Type B pancreatic cell (in vitro differentiated cells): ENCODE results near the gene MYO1C. TPM values are rescaled to one million over a fixed set of nuclear protein-coding genes. Genes with fewer than 3 reads are reported as not detected.

Experiments used
- DNase-seq: peaks from one replicate; pipeline ENCODE4 v3.0.0; 2021; ENCODE audit warnings: mixed read lengths; ENCODE audit not compliant: unreplicated experiment; ENCODE audit errors: extremely low spot score
- H3K27ac Mint-ChIP-seq: 2 replicates; pipeline ENCODE4 v1.8.0; 2021; ENCODE audit warnings: mild to moderate bottlenecking, mixed read lengths
- H3K27me3 Mint-ChIP-seq: 2 replicates; pipeline ENCODE4 v1.8.0; 2021; ENCODE audit warnings: mixed read lengths
- H3K36me3 Mint-ChIP-seq: 2 replicates; pipeline ENCODE4 v1.8.0; 2021; ENCODE audit warnings: mixed read lengths
- H3K4me1 Mint-ChIP-seq: one replicate; pipeline ENCODE4 v1.8.0; 2021; ENCODE audit warnings: mixed read lengths; ENCODE audit not compliant: unreplicated experiment
- H3K4me3 Mint-ChIP-seq: 2 replicates; pipeline ENCODE4 v1.8.0; 2021; ENCODE audit warnings: mild to moderate bottlenecking, mixed read lengths
- H3K9me3 Mint-ChIP-seq: 2 replicates; pipeline ENCODE4 v1.8.0; 2021; ENCODE audit warnings: mixed read lengths
- total RNA-seq: library from RNA; stranded (reverse); gene quantifications from 2 replicates; pipeline ENCODE4 v1.2.1, GENCODE V29; 2021; ENCODE audit warnings: low replicate concordance
- TF ChIP-seq, protein P1 (sequence below): fragments of 200-600 bp; sonication (generic); conservative IDR thresholded peaks from 2 replicates; pipeline ENCODE4 v1.5.0; 2021; ENCODE audit warnings: antibody characterized with exemption, mild to moderate bottlenecking

Gene MYO1C
- total RNA-seq, 1 donor from 2014 or later = 73.6 TPM

DNA sequence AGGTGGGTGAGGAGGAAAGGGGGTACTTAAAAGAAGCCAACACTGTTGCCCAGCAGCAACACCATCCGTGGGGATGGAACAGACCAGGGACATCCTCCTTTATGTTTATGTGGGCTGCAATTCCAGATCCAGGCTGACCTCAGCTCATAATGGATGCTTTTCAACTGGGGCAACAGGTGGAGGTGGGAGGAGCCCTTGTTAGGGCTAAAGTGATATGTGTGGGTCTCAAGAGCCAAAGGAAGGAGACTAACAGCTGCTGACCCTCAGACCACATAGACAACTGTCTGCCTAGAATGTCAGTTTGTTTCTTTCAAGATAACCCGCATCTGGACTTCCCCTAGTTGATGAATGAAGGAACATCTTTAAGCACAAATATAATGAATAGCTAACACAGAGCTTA is 25.9 kb upstream of the MYO1C start:
- H3K4me3 Mint-ChIP-seq = peak overlapping the region; percentile 83
- TF ChIP-seq, protein P1, sequence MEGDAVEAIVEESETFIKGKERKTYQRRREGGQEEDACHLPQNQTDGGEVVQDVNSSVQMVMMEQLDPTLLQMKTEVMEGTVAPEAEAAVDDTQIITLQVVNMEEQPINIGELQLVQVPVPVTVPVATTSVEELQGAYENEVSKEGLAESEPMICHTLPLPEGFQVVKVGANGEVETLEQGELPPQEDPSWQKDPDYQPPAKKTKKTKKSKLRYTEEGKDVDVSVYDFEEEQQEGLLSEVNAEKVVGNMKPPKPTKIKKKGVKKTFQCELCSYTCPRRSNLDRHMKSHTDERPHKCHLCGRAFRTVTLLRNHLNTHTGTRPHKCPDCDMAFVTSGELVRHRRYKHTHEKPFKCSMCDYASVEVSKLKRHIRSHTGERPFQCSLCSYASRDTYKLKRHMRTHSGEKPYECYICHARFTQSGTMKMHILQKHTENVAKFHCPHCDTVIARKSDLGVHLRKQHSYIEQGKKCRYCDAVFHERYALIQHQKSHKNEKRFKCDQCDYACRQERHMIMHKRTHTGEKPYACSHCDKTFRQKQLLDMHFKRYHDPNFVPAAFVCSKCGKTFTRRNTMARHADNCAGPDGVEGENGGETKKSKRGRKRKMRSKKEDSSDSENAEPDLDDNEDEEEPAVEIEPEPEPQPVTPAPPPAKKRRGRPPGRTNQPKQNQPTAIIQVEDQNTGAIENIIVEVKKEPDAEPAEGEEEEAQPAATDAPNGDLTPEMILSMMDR = no peak
- no peak for DNase-seq
- H3K27me3 Mint-ChIP-seq = no peaks in the 10 kb centered on the region
- H3K4me1 Mint-ChIP-seq = peaks cover 8% of the 10 kb centered on the region
- no peaks in the 10 kb centered on the region for H3K36me3 Mint-ChIP-seq
- H3K9me3 Mint-ChIP-seq = no peaks in the 10 kb centered on the region
- peak overlapping the region; percentile 75 for H3K27ac Mint-ChIP-seq

DNA sequence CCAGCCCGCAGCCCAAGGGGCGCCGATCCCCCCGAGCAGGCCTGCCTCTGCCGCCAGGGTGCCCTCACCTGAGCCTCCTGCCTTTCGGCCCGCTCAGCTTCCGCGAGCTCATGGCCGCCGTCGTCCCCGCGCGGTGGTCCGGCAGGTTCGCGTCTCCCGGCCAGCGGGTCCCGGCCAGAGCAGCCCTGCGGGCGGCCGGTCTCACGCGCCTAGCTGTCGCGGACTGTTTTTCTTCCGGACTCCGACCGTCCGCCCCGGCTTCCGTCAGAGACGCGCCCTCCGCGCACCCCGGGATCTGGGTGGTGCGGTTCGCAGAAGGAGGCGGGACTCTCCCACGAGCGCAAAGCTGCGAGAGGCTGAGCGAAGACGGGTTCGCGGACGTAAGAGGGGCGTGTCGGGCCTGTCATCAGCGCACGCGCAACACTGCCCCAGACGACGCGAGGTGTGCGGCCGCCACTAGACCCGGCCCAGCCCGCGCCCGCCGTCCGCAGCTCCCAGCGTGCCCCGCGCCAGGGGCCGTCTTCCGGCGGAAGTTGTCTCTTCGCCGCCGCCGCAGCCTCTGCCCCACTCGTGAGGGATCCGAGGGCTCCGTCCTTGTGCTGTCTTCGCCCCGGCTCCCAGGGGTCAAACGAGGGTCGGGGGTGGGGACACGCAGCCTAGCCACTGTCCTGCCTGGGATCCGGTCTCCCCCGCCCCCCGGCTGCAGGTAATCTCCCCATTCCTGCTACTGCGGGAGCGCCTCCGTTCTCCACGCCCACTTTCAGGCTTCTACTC is 24.1 kb upstream of the MYO1C start, which contains the start of gene INPP5K:
Gene INPP5K (minus strand): TSS at position 225 of the 774 bp plus-strand sequence. CDS start 113 bp downstream, at position 112.
- TF ChIP-seq, protein P1 = no peak
- Mint-ChIP-seq H3K4me1 (peaks cover 8% of the 10 kb centered on the region), H3K27me3 (no peaks in the 10 kb centered on the region), H3K4me3 (peak within 1 kb of the TSS; percentile 96), H3K27ac (peak within 1 kb of the TSS; percentile 98), H3K36me3 (no peaks in the 10 kb centered on the region), H3K9me3 (no peaks in the 10 kb centered on the region)
- DNase-seq = peak; percentile 97

DNA sequence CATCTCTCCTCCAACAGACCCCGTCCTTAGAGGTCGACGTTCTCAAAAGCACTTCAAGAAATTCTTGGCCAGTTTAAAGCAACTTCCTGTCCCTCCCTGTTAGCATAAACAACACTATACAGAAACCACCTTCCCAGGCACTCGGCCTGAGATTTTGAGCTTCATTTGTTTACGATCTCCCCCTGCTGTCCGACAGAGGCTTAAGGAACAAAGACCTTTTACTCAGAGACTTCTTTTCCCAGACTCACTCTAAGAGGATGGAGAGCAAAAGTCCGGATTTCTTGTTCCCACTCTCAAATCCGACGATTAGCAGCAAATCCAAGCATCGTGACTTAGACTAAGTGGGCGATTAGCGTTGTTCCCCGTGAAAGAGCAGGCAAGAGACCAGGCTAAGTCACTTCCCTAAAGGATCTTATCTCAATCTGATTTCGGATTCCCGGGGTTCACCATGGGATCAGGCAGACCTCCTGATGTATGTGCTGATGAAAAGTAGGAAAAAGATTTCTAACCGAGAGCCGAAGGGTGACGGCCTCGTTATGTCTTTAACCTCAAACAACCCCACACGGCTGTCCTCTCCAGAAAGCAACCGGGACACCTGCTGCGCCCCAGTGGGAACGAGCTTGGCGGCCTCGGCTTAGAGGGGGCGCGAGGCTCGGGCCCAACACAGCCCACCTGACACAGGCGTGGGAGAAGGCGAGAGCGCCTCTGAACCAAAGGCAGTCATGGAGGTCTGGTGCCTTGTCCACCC is 23.3 kb upstream of the MYO1C start:
- no peak for DNase-seq
- H3K27ac Mint-ChIP-seq = peak overlapping the region; percentile 98
- H3K4me1 Mint-ChIP-seq = peaks cover 8% of the 10 kb centered on the region
- H3K4me3 Mint-ChIP-seq = peak overlapping the region; percentile 96
- no peaks in the 10 kb centered on the region for H3K27me3 Mint-ChIP-seq
- H3K36me3 Mint-ChIP-seq = no peaks in the 10 kb centered on the region
- no peaks in the 10 kb centered on the region for H3K9me3 Mint-ChIP-seq
- TF ChIP-seq, protein P1 = peak; percentile 73

DNA sequence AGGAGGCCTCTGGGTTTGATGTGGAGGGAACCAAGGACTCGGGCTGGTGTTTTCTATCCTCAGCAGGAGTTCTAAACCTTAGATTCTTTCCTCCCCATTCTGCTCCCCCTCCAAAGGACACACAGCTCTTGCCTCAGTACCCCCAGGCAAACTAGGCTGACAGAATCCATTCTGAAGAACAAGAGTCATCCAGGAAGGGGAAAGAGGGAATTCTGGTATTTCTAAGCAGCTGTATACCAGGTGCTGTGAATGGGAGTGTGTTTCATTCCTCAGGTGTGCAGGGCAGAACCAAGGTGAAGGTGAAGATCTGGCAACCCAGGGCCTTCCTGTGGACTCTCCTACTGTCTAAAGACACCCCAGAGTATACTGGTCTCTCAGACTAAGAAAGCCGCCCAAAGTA is 19.9 kb upstream of the MYO1C start:
- H3K4me3 Mint-ChIP-seq = no peak overlapping the region
- H3K9me3 Mint-ChIP-seq = no peaks in the 10 kb centered on the region
- no peaks in the 10 kb centered on the region for H3K27me3 Mint-ChIP-seq
- no peak overlapping the region for H3K27ac Mint-ChIP-seq
- H3K36me3 Mint-ChIP-seq = peaks cover 4% of the 10 kb centered on the region
- no peak for DNase-seq
- H3K4me1 Mint-ChIP-seq = peaks cover 16% of the 10 kb centered on the region
- TF ChIP-seq, protein P1 = no peak

DNA sequence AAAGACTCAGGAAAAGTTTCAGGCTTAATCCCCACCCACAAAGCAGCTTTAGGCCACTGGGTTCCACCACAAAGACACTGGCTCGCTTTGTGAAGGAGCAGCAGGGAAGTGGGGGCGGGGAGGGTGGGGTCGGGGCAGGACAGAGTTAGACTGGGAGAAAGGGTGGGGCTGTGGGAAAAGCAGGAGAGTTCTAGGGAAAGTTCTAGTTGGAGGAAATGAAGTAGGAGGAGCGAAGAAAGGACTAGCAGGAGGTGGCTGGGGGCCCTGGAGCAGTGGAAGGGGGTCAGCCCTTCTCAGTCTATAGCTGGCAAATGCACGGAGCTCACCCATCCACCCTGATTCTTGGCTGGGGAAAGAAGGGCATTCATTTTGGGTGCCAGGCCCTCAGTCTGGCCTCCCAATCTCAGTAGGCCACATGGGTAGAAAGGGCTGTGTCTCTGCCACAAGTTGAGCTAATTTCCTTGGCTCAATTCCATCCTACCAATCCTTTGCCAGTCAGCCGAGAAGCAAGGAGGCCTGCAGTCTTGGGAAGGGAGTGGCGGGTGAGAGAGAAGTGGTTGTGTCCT is 19.4 kb upstream of the MYO1C start:
- no peak overlapping the region for H3K4me3 Mint-ChIP-seq
- peak overlapping the region; percentile 29 for H3K27ac Mint-ChIP-seq
- no peaks in the 10 kb centered on the region for H3K9me3 Mint-ChIP-seq
- H3K27me3 Mint-ChIP-seq = no peaks in the 10 kb centered on the region
- no peak for DNase-seq
- H3K36me3 Mint-ChIP-seq = peaks cover 4% of the 10 kb centered on the region
- peaks cover 16% of the 10 kb centered on the region for H3K4me1 Mint-ChIP-seq
- TF ChIP-seq, protein P1 = no peak
